GM12878 (cell line): ENCODE measurements around the gene HMG20B.

Source experiments
- CHD2 ChIP-seq: IDR thresholded peaks from 2 replicates; pipeline ENCODE4 v1.6.1; 2011; ENCODE audit warnings: low read depth, low read length, improper control_type of control experiment, borderline replicate concordance
- EZH2 ChIP-seq: IDR thresholded peaks from 2 replicates; pipeline ENCODE4 v1.6.1; 2012; ENCODE audit warnings: low read depth, mild to moderate bottlenecking, control low read depth, inconsistent platforms, low read length, borderline replicate concordance; ENCODE audit not compliant: control insufficient read depth
- IKZF1 ChIP-seq: fragments of 450-650 bp; conservative IDR thresholded peaks from 2 replicates; pipeline ENCODE4 v1.6.1; 2017; ENCODE audit warnings: antibody characterized with exemption, mild to moderate bottlenecking
- KAT2A ChIP-seq: conservative IDR thresholded peaks from 2 replicates; pipeline ENCODE4 v1.6.1; 2011; ENCODE audit warnings: low read depth, low read length; ENCODE audit not compliant: control insufficient read depth
- KLF5 ChIP-seq: fragments of 450-650 bp; IDR thresholded peaks from 2 replicates; pipeline ENCODE4 v1.6.1; 2014; ENCODE audit warnings: mild to moderate bottlenecking; ENCODE audit not compliant: partially characterized antibody
- NFYB ChIP-seq: IDR thresholded peaks from 2 replicates; pipeline ENCODE4 v1.6.1; 2011; ENCODE audit warnings: low read depth, mild to moderate bottlenecking, low read length, improper control_type of control experiment, moderate library complexity; ENCODE audit not compliant: insufficient read depth
- POLR2A ChIP-seq: IDR thresholded peaks from 2 replicates; pipeline ENCODE4 v1.6.1; 2011; ENCODE audit warnings: low read depth, mild to moderate bottlenecking, low read length
- POLR2AphosphoS5 ChIP-seq: IDR thresholded peaks from 2 replicates; pipeline ENCODE4 v1.6.1; 2011; ENCODE audit warnings: mild to moderate bottlenecking, low read length, inconsistent platforms
- RAD21 ChIP-seq: IDR thresholded peaks from 2 replicates; pipeline ENCODE4 v1.6.1; 2011; ENCODE audit warnings: mild to moderate bottlenecking, low read depth, low read length, moderate library complexity; ENCODE audit not compliant: insufficient read depth
- ZNF384 ChIP-seq: IDR thresholded peaks from 2 replicates; pipeline ENCODE4 v1.6.1; 2012; ENCODE audit warnings: low read depth, mild to moderate bottlenecking, low read length, improper control_type of control experiment, borderline replicate concordance
- TF ChIP-seq, protein P1 (sequence below), 3 experiments: IDR thresholded peaks in 2 of 3; conservative IDR thresholded peaks in 1 of 3; 2 replicates each; pipeline ENCODE4 v1.5.1; 2011; ENCODE audit warnings: low read depth in 3 of 3, low read length in 3 of 3, mild to moderate bottlenecking in 3 of 3, control low read depth in 2 of 3, moderate library complexity in 2 of 3, inconsistent platforms in 1 of 3, mixed read lengths in 1 of 3; ENCODE audit not compliant: control insufficient read depth in 2 of 3, insufficient read depth in 1 of 3; ENCODE audit errors: extremely low read depth in 1 of 3
- TF ChIP-seq, protein P2 (sequence below): IDR thresholded peaks from 2 replicates; pipeline ENCODE4 v1.6.1; 2012; ENCODE audit warnings: low read depth, low read length, improper control_type of control experiment

DNA sequence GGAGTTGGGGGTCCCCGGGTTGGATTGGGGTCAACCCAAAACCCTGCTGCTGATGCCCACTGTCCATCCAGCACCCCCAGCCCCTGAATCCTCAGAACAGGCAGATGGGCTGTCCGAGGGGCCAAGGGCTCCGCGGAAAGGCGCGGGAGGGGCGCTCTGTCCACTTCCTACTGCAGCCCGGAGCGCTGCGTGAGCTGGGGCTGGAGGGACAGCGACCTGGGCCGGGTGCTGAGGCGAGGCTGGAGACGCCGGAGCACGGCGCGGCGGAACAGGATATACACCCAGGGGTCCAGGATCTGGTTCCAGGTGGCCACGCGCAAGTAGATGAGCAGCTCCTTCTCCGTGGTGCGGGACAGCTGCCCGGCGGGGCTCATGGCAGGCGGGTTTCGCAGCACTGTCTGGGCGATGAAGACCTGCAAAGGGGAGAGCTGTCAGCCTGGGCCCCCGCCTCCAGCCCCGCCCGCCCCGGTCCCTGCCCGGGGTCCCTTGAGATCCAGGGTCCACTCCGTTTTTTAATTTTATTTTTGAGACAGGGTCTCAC lies 22.8 kb downstream of the HMG20B start:
- TF ChIP-seq, protein P1, sequence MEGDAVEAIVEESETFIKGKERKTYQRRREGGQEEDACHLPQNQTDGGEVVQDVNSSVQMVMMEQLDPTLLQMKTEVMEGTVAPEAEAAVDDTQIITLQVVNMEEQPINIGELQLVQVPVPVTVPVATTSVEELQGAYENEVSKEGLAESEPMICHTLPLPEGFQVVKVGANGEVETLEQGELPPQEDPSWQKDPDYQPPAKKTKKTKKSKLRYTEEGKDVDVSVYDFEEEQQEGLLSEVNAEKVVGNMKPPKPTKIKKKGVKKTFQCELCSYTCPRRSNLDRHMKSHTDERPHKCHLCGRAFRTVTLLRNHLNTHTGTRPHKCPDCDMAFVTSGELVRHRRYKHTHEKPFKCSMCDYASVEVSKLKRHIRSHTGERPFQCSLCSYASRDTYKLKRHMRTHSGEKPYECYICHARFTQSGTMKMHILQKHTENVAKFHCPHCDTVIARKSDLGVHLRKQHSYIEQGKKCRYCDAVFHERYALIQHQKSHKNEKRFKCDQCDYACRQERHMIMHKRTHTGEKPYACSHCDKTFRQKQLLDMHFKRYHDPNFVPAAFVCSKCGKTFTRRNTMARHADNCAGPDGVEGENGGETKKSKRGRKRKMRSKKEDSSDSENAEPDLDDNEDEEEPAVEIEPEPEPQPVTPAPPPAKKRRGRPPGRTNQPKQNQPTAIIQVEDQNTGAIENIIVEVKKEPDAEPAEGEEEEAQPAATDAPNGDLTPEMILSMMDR (IDR thresholded peaks at IDR 0.05 in 2 of 3, conservative IDR thresholded peaks at IDR 0.05 in 1 of 3; ENCODE audit: control insufficient read depth in 2 of 3, extremely low read depth in 1 of 3, insufficient read depth in 1 of 3, low read depth in 3 of 3, low read length in 3 of 3), result no peak
- TF ChIP-seq EZH2, result no peak
- TF ChIP-seq ZNF384, result no peak
- no peak for TF ChIP-seq NFYB
- TF ChIP-seq, protein P2, sequence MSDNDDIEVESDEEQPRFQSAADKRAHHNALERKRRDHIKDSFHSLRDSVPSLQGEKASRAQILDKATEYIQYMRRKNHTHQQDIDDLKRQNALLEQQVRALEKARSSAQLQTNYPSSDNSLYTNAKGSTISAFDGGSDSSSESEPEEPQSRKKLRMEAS, result no peak
- no peak for TF ChIP-seq POLR2A
- TF ChIP-seq POLR2AphosphoS5, result no peak
- no peak for TF ChIP-seq KAT2A
- no peak for TF ChIP-seq CHD2
- TF ChIP-seq IKZF1, result no peak
- TF ChIP-seq RAD21, result no peak
- no peak for TF ChIP-seq KLF5
